HepG2 (cell line): ENCODE measurements around the gene ATP2A2. TPM values are rescaled to one million over a fixed set of nuclear protein-coding genes. Genes with fewer than 3 reads are reported as not detected.

Source experiments
- ATAC-seq: fragments of 200-7000 bp; cut with Tn5 transposase; 3 replicates; pipeline ENCODE4 v1.9.1; 2020; ENCODE audit warnings: mild to moderate bottlenecking, moderate library complexity
- BruUV-seq: library from RNA; stranded (reverse); fragments of 400-500 nt; replicated peaks from 2 replicates; lab custom pipeline; 2021; lab: Mats Ljungman, UMichigan
- CTCF ChIA-PET: fragments of 300-600 bp; formaldehyde crosslinking; extraction: SDS; loops from one replicate; lab custom pipeline; 2021; ENCODE audit warnings: low total read pairs, inconsistent platforms, low intra/inter-chr PET ratio; lab: Yijun Ruan, JAX
- POLR2A ChIA-PET: fragments of 350-600 bp; sonication (Branson Sonifier 250); formaldehyde crosslinking; loops from one replicate; lab custom pipeline; 2020; ENCODE audit warnings: antibody characterized with exemption, inconsistent platforms; lab: Yijun Ruan, JAX
- DNase-seq: peaks from one replicate; pipeline ENCODE4 v3.0.0-alpha.2; 2015; ENCODE audit warnings: low spot score
- FAIRE-seq: peaks from 3 replicates; lab custom pipeline; 2011; peaks lifted over from hg19 to GRCh38; lab: Jason Lieb, UNC
- H2AFZ ChIP-seq: one replicate; pipeline ENCODE4 v1.6.1; 2011; ENCODE audit warnings: low read length, inconsistent platforms
- H3K27ac ChIP-seq: fragments of 300-600 bp; 3 replicates; pipeline ENCODE4 v1.8.0; 2011; ENCODE audit warnings: mixed run types, mild to moderate bottlenecking, mixed read lengths, low read length, inconsistent platforms; ENCODE audit not compliant: insufficient read depth; ENCODE audit errors: extremely low read length
- H3K27me3 ChIP-seq, 2 experiments: fragments of 200-600 bp in 1 of 2; 2 replicates in 1 of 2; 3 replicates in 1 of 2; pipeline versions ENCODE4 v1.6.0 to v1.8.0; 2011; ENCODE audit warnings: low read length in 2 of 2, mild to moderate bottlenecking in 2 of 2, moderate library complexity in 2 of 2, inconsistent platforms in 1 of 2; ENCODE audit not compliant: insufficient read depth in 2 of 2, control insufficient read depth in 1 of 2
- H3K36me3 ChIP-seq, 2 experiments: fragments of 200-600 bp in 1 of 2; replicated peaks in 1 of 2; 2 replicates in 1 of 2; 3 replicates in 1 of 2; pipeline versions ENCODE4 v1.5.1 to v1.8.0; 2011; ENCODE audit warnings: low read length in 2 of 2, inconsistent platforms in 1 of 2; ENCODE audit not compliant: insufficient read depth in 2 of 2, control insufficient read depth in 1 of 2
- H3K4me1 ChIP-seq: 2 replicates; pipeline ENCODE4 v1.5.1; 2012; ENCODE audit warnings: low read length, inconsistent platforms; ENCODE audit not compliant: insufficient read depth
- H3K4me2 ChIP-seq: 2 replicates; pipeline ENCODE4 v1.6.0; 2011; ENCODE audit warnings: low read depth, low read length, inconsistent platforms
- H3K4me3 ChIP-seq, 3 experiments: fragments of 200-600 bp in 1 of 3; sonication (generic), shearing (Covaris generic) in 1 of 3; replicated peaks in 1 of 3; 2 replicates each; pipeline ENCODE4 v1.5.1; 2011 to 2016; ENCODE audit warnings: low read length in 3 of 3, inconsistent platforms in 2 of 3, low read depth in 2 of 3, mild to moderate bottlenecking in 2 of 3, control low read depth in 1 of 3, mixed read lengths in 1 of 3; ENCODE audit not compliant: insufficient read depth in 1 of 3
- H3K79me2 ChIP-seq: one replicate; pipeline ENCODE4 v1.6.1; 2011; ENCODE audit warnings: low read length, inconsistent platforms; ENCODE audit not compliant: insufficient read depth
- H3K9ac ChIP-seq: 2 replicates; pipeline ENCODE4 v1.6.0; 2011; ENCODE audit warnings: mild to moderate bottlenecking, low read depth, low read length, inconsistent platforms; ENCODE audit not compliant: insufficient read depth
- H3K9me3 ChIP-seq: 2 replicates; pipeline ENCODE4 v1.5.1; 2012; ENCODE audit warnings: mild to moderate bottlenecking, low read length
- H4K20me1 ChIP-seq: 2 replicates; pipeline ENCODE4 v1.6.0; 2011; ENCODE audit warnings: inconsistent platforms, mild to moderate bottlenecking, low read length, moderate library complexity; ENCODE audit not compliant: insufficient read depth
- BORCS8-MEF2B ChIP-seq: sonication (generic); formaldehyde crosslinking; IDR thresholded peaks from 2 replicates; pipeline ENCODE4 v1.8.0; 2022; ENCODE audit warnings: mild to moderate bottlenecking, missing genetic modification reagents
- HNRNPL ChIP-seq: fragments of 200-400 bp; formaldehyde crosslinking; IDR thresholded peaks from 2 replicates; pipeline ENCODE4 v1.6.1; 2017; ENCODE audit warnings: mild to moderate bottlenecking, low read depth, low read length
- NFYC ChIP-seq: IDR thresholded peaks from 2 replicates; pipeline ENCODE4 v1.6.1; 2016; ENCODE audit warnings: missing genetic modification reagents, missing compliant biosample characterization
- SUZ12 ChIP-seq: fragments of 150-350 bp; IDR thresholded peaks from 2 replicates; pipeline ENCODE4 v1.6.1; 2014; ENCODE audit warnings: low read depth, low read length
- TBX2 ChIP-seq: sonication (generic); formaldehyde crosslinking; IDR thresholded peaks from 2 replicates; pipeline ENCODE4 v1.5.0; 2020; ENCODE audit warnings: missing genetic modification reagents, mild to moderate bottlenecking, borderline replicate concordance
- THAP8 ChIP-seq: sonication (generic); formaldehyde crosslinking; IDR thresholded peaks from 2 replicates; pipeline ENCODE4 v1.5.1; 2020; ENCODE audit warnings: missing genetic modification reagents, mild to moderate bottlenecking, borderline replicate concordance
- TRIM24 ChIP-seq: sonication (generic); formaldehyde crosslinking; IDR thresholded peaks from 2 replicates; pipeline ENCODE4 v1.8.0; 2022; ENCODE audit warnings: mild to moderate bottlenecking, missing genetic modification reagents
- ZFX ChIP-seq: sonication (generic); formaldehyde crosslinking; IDR thresholded peaks from 2 replicates; pipeline ENCODE4 v1.4.0; 2020; ENCODE audit warnings: mild to moderate bottlenecking, low read depth, missing genetic modification reagents, moderate library complexity
- ZNF138 ChIP-seq: sonication (generic); formaldehyde crosslinking; IDR thresholded peaks from 2 replicates; pipeline ENCODE4 v1.5.0; 2020; ENCODE audit warnings: mild to moderate bottlenecking, low read depth, missing genetic modification reagents
- ZNF292 ChIP-seq: sonication (generic); formaldehyde crosslinking; IDR thresholded peaks from 2 replicates; pipeline ENCODE4 v1.8.1; 2022; ENCODE audit warnings: mild to moderate bottlenecking, low read depth, missing genetic modification reagents, borderline replicate concordance
- ZNF335 ChIP-seq: sonication (generic); formaldehyde crosslinking; IDR thresholded peaks from 2 replicates; pipeline ENCODE4 v1.4.0; 2020; ENCODE audit warnings: missing genetic modification reagents
- ZNF572 ChIP-seq: sonication (generic); formaldehyde crosslinking; IDR thresholded peaks from 2 replicates; pipeline ENCODE4 v1.5.1; 2020; ENCODE audit warnings: mild to moderate bottlenecking, missing genetic modification reagents
- ZNF598 ChIP-seq: sonication (generic); formaldehyde crosslinking; IDR thresholded peaks from 2 replicates; pipeline ENCODE4 v1.5.1; 2020; ENCODE audit warnings: mild to moderate bottlenecking, missing genetic modification reagents, borderline replicate concordance
- ZNF605 ChIP-seq: sonication (generic); formaldehyde crosslinking; IDR thresholded peaks from 2 replicates; pipeline ENCODE4 v1.8.0; 2022; ENCODE audit warnings: mild to moderate bottlenecking, missing genetic modification reagents
- ZNF720 ChIP-seq: sonication (generic); formaldehyde crosslinking; IDR thresholded peaks from 2 replicates; pipeline ENCODE4 v1.4.0; 2020; ENCODE audit warnings: missing genetic modification reagents
- ZNF749 ChIP-seq: sonication (generic); formaldehyde crosslinking; IDR thresholded peaks from 2 replicates; pipeline ENCODE4 v1.8.0; 2022; ENCODE audit warnings: mild to moderate bottlenecking, missing genetic modification reagents, moderate library complexity, borderline replicate concordance
- ZSCAN29 ChIP-seq: sonication (generic); formaldehyde crosslinking; conservative IDR thresholded peaks from 2 replicates; pipeline ENCODE4 v1.4.0; 2020; ENCODE audit warnings: mild to moderate bottlenecking, missing genetic modification reagents
- WGBS: methylation state at CpG from one replicate; pipeline ENCODE4 v1.1.6; 2017; ENCODE audit warnings: low lambda C conversion rate; 5-methylcytosine and 5-hydroxymethylcytosine counted together
- in situ Hi-C: cut with HindIII; loops from 2 replicates; pipeline ENCODE4 v1.10.0; 2017; ENCODE audit warnings: low pct_unique_long_range_greater_than_20kb; ENCODE audit not compliant: extremely low pct_ligation_motif_present
- intact Hi-C: fragments of 100-400 bp; cut with micrococcal nuclease; formaldehyde crosslinking; loops from one replicate; pipeline ENCODE4 v1.10.0; 2022; ENCODE audit not compliant: unreplicated experiment
- polyA plus RNA-seq, 8 experiments: library from polyadenylated mRNA; depleted of rRNA in 3 of 8; stranded (reverse) in 7 of 8; unstranded in 1 of 8; fragments of >200 nt; fragmentation: Illumina TruSeq in 4 of 8; extraction: Trizol in 4 of 8; gene quantifications; 2 replicates each; pipeline versions ENCODE4 v1.2.1 to v1.2.3, GENCODE V29; 2011 to 2016; ENCODE audit warnings: low read depth in 4 of 8, missing spikeins in 1 of 8, mixed read lengths in 1 of 8; ENCODE audit not compliant: insufficient read depth in 1 of 8
- total RNA-seq, 5 experiments: library from RNA; depleted of rRNA; stranded (reverse); fragments of >200 nt; fragmentation: Illumina TruSeq; extraction: Trizol; gene quantifications; 2 replicates each; pipeline ENCODE4 v1.2.3, GENCODE V29; 2016; ENCODE audit warnings: low read depth in 1 of 5
- TF ChIP-seq, protein P1 (sequence below): sonication (generic); formaldehyde crosslinking; IDR thresholded peaks from 2 replicates; pipeline ENCODE4 v1.5.1; 2020; ENCODE audit warnings: mild to moderate bottlenecking, missing genetic modification reagents, moderate library complexity
- TF ChIP-seq, protein P2 (sequence below): sonication (generic); formaldehyde crosslinking; IDR thresholded peaks from 2 replicates; pipeline ENCODE4 v1.5.1; 2020; ENCODE audit warnings: mild to moderate bottlenecking, moderate library complexity, missing genetic modification reagents

ATP2A2 gene
- total and polyA plus RNA-seq, 2 of the 13 experiments (the other 11 are each of a cell fraction or from before 2014, with no cell fraction given): 35.4 to 85.5 TPM

DNA sequence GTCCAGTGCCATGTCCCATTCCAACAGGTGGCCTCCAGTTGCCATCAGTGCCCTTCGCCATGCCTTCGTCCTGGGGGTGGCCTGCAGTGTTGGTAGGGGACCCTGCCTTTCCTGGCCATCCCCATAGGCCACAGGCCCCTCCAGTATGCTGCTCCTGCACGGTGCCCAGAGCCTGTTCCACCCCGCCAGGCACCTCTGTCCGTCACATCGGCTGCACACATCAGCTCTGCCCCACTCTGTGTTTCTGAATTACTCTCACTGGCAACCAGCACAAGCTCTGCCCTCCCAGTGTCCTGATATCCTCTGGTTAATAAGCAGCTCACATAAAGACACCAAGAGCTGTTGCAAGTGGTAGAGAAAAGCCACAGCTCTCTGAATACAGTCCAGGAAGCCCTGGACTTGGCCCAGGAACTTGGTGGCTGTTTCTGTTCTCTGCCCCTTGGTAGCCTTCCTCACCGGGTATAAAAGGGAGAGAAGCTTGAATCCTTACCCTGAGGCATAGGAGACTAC is 31.3 kb upstream of the ATP2A2 start:
- Histone ChIP-seq H3K9me3 (no peaks in the 10 kb centered on the region), H3K27ac (peak overlapping the region; percentile 96), H2AFZ (no peak overlapping the region), H3K4me3 (peak overlapping the region; percentile 2 to 61 (median 17); a peak in 4 of 6 replicates), H3K4me2 (peak overlapping the region; percentile 92), H3K4me1 (peaks cover 83% of the 10 kb centered on the region), H3K36me3 (no peaks in the 10 kb centered on the region), H3K9ac (peak overlapping the region; percentile 57), H3K27me3 (no peaks in the 10 kb centered on the region), H3K79me2 (no peaks in the 10 kb centered on the region), H4K20me1 (no peaks in the 10 kb centered on the region)
- ATAC-seq (peak; percentile 49), DNase-seq (peak; percentile 74), FAIRE-seq (peak; percentile 84)
- intact Hi-C loops: no loop called here
- ChIA-PET POLR2A (interaction anchor here (0.5 to 5.4 kb wide), 11 partner anchors 8 to 170 kb away, joined by 3 to 77 read pairs (median 3); partner anchors contain the start of gene ATP2A2), CTCF (interaction anchor here (0.6 kb wide), 1 partner anchor 71 kb away, joined by 3 read pairs; no protein-coding TSS in a partner anchor)
- WGBS: 0% methylated on average over 1 of the region's 7 CpGs
- BruUV-seq: no TSS peak
- in situ Hi-C loops: no loop called here
- peak; percentile 52; the same call in 1 of the 2 replicates for TF ChIP-seq TBX2 (CRISPR knock-in tag)
- TF ChIP-seq HNRNPL: 0 out of 2 replicates have a peak, but pooled peaks have one; percentile 49
- TF ChIP-seq ZNF720: no peak
- peak; percentile 39 for TF ChIP-seq ZFX (CRISPR knock-in tag)
- TF ChIP-seq BORCS8-MEF2B: 0 out of 2 replicates have a peak, but pooled peaks have one; percentile 10
- no peak for TF ChIP-seq SUZ12
- peak; percentile 71 for TF ChIP-seq ZNF605 (CRISPR knock-in tag)
- TF ChIP-seq THAP8 (CRISPR knock-in tag): no peak
- TF ChIP-seq ZNF598 (CRISPR knock-in tag): peak; percentile 23; the same call in 1 of the 2 replicates
- TF ChIP-seq ZNF138 (CRISPR knock-in tag): 0 out of 2 replicates have a peak, but pooled peaks have one; percentile 32
- no peak for TF ChIP-seq ZNF749 (CRISPR knock-in tag)
- no peak for TF ChIP-seq ZSCAN29 (CRISPR knock-in tag)
- TF ChIP-seq ZNF572: no peak
- peak; percentile 79 for TF ChIP-seq ZNF292
- TF ChIP-seq, protein P1, sequence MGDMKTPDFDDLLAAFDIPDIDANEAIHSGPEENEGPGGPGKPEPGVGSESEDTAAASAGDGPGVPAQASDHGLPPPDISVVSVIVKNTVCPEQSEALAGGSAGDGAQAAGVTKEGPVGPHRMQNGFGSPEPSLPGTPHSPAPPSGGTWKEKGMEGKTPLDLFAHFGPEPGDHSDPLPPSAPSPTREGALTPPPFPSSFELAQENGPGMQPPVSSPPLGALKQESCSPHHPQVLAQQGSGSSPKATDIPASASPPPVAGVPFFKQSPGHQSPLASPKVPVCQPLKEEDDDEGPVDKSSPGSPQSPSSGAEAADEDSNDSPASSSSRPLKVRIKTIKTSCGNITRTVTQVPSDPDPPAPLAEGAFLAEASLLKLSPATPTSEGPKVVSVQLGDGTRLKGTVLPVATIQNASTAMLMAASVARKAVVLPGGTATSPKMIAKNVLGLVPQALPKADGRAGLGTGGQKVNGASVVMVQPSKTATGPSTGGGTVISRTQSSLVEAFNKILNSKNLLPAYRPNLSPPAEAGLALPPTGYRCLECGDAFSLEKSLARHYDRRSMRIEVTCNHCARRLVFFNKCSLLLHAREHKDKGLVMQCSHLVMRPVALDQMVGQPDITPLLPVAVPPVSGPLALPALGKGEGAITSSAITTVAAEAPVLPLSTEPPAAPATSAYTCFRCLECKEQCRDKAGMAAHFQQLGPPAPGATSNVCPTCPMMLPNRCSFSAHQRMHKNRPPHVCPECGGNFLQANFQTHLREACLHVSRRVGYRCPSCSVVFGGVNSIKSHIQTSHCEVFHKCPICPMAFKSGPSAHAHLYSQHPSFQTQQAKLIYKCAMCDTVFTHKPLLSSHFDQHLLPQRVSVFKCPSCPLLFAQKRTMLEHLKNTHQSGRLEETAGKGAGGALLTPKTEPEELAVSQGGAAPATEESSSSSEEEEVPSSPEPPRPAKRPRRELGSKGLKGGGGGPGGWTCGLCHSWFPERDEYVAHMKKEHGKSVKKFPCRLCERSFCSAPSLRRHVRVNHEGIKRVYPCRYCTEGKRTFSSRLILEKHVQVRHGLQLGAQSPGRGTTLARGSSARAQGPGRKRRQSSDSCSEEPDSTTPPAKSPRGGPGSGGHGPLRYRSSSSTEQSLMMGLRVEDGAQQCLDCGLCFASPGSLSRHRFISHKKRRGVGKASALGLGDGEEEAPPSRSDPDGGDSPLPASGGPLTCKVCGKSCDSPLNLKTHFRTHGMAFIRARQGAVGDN: peak; percentile 68
- TF ChIP-seq TRIM24 (CRISPR knock-in tag): no peak
- no peak for TF ChIP-seq NFYC (CRISPR knock-in tag)
- TF ChIP-seq ZNF335 (CRISPR knock-in tag): no peak
- TF ChIP-seq, protein P2, sequence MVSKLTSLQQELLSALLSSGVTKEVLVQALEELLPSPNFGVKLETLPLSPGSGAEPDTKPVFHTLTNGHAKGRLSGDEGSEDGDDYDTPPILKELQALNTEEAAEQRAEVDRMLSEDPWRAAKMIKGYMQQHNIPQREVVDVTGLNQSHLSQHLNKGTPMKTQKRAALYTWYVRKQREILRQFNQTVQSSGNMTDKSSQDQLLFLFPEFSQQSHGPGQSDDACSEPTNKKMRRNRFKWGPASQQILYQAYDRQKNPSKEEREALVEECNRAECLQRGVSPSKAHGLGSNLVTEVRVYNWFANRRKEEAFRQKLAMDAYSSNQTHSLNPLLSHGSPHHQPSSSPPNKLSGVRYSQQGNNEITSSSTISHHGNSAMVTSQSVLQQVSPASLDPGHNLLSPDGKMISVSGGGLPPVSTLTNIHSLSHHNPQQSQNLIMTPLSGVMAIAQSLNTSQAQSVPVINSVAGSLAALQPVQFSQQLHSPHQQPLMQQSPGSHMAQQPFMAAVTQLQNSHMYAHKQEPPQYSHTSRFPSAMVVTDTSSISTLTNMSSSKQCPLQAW (CRISPR knock-in tag): peak; percentile 22; the same call in 1 of the 2 replicates
